HG03097 (cell line): Measurements from ENCODE around the gene HS1BP3.

Source experiments
- ATAC-seq: cut with Tn5 transposase; IDR thresholded peaks from one replicate; pipeline ENCODE4 v1.9.1; 2021; ENCODE audit not compliant: unreplicated experiment, low FRiP score

Gene HS1BP3, protein sequence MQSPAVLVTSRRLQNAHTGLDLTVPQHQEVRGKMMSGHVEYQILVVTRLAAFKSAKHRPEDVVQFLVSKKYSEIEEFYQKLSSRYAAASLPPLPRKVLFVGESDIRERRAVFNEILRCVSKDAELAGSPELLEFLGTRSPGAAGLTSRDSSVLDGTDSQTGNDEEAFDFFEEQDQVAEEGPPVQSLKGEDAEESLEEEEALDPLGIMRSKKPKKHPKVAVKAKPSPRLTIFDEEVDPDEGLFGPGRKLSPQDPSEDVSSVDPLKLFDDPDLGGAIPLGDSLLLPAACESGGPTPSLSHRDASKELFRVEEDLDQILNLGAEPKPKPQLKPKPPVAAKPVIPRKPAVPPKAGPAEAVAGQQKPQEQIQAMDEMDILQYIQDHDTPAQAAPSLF

DNA sequence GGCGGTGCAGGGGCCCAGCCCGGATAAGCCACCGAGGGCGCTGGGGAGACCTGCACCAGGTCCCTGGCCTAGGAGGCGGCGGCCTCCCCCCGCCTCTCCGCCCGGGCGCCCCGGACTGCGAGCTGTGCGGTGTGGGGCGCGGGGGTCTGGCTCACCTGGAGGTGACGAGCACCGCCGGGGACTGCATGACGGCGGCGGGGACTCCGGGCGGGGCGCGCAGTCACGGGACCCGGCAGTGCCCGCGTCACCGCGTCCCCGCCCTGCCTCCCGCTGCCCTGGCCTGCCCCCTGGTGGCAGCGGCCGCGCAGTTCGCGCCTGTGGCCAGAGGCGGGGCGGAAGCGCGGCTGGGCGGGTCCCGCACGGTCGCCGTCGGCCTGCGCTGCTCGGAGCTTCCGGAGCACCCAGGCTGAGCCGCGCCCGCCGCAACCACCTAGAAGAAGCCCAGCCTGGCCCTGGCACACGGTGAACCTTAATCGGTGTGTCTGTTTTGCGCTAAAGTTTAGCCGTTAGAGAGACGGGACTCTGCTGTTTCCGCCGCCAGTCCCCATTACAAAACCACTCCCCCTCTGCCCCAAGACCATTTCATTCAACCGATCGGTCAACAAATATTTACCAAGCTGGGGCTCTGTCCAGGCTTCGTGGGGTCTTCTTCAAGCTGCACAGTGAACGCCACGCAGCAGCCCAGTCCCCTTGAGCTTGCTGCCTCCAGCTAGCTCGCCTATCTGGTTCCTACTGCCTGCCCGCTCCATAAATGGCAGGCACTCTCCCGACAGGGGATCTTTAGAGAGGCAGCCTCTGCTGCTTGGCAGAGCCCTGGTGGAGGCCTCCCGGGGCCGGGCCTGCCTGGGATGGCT lies at the start of gene HS1BP3:
Gene HS1BP3 (minus strand): TSS at position 222 of the 854 bp plus-strand sequence. CDS start 35 bp downstream, at position 187.
- ATAC-seq, result peak; percentile 97

DNA sequence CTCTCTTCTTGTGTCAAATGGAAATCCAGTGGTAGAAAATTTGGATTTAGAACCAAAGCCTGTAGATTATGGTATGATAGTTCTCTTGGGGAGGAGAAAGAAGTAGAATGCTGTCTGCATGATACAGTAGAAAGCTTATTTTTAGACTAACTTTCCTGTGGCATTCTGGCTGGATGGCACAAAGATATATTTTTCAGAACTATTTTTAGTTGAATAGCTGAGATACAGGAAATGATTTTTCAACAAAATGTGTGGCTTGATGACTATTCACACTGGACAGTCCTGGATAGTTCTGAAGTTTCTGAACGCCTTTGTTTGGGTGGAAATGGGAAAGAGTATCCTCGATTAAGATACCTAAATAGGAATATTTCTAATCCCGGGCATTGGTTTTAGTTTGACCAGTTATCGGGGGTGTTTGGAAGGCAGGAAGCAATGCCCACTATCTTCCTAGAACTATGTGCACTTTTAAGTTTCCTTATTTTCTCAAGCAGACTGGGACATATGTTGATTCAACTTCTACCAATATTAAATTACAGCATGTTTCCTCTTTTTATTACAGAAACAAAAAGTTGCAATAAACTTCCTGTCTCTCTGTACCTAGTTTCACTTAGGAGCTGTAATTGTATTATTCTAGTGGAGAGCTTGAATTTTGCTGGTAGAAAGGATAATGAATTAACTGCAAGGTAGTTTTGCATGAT lies 48.2 kb upstream of the HS1BP3 start:
- ATAC-seq, result peak; percentile 60

DNA sequence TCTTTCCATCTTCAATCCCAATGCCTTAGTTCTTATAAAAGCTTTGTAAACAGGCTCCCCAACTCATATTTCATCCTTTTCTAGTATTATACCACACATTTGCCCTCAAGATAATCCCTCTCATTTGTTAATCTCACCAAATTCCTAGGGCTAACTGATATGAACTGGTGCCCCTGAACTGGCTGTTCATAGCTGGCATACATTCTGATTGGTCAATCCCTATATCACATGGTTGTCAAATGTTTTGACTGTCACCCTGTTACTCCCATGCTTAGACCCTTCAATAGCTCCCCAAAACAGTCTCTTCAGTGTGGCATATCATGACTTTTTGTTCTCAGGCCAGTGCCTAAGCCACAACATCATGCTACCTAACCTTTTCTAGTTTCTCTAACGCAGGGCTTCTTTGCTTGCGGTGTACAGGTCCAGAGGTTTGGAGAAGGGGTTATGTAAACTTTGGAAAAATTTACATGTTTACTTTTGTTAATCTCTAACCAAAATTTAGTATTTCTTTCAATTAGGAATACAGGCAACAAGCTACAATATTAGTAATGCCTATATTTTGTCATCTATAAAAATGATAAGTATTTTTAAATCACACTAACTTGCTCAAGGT lies 46.5 kb upstream of the HS1BP3 start:
- no peak for ATAC-seq

DNA sequence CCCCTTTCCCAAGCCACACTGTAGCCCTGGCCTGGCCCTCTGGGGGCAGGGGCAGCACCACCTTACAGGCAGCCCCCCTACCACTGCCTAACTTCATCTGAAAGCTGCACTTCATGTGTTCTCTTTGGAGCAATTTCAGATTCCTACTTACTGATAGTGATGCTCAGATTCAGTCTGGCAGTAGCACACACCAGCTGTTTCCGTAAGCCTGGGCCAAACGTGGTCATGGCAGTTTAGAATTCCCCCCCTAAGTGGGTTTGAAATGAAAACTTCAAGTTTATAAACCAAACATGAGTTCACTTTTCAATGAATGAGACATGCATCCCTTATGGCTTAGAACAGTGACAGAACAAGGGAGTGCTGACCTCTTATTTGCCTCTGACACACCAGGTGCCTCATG lies 45.5 kb upstream of the HS1BP3 start:
- no peak for ATAC-seq

DNA sequence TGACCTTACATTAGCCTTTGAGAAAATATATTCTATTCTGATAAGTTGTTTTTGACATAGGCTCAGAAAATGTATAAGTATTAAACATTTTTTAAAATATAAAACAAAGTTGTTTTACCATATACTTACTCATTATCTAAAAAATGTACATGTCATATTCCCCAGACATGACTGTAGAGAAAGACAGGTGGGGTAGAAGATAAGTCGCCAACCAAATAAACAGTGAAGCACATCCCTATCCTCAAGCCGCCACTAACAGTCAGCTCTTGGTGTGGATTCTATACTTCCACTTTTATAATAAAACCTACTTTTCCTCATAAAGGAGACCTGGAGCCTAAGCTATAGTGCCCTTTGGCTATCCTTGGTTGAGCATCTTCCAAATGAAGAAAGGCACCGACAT lies 42.4 kb upstream of the HS1BP3 start:
- no peak for ATAC-seq

DNA sequence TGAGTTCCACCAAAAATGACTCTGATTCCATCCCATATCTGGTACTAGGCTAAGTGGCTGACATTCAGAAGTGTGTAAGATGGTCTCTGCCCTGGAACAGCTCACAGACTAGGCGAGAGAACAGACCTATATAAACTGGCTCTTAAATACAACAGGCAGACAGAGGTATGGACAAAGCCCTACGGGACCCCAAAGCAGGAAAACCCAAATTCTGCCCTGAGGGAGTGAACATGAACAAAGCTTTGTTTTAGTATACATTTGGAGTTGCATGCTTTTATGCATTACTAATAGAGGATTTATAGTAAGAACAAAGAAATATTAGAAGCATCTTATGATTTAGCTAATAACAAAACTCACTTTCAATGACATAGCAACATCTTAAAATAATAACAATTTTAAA lies 41.2 kb upstream of the HS1BP3 start:
- no peak for ATAC-seq

DNA sequence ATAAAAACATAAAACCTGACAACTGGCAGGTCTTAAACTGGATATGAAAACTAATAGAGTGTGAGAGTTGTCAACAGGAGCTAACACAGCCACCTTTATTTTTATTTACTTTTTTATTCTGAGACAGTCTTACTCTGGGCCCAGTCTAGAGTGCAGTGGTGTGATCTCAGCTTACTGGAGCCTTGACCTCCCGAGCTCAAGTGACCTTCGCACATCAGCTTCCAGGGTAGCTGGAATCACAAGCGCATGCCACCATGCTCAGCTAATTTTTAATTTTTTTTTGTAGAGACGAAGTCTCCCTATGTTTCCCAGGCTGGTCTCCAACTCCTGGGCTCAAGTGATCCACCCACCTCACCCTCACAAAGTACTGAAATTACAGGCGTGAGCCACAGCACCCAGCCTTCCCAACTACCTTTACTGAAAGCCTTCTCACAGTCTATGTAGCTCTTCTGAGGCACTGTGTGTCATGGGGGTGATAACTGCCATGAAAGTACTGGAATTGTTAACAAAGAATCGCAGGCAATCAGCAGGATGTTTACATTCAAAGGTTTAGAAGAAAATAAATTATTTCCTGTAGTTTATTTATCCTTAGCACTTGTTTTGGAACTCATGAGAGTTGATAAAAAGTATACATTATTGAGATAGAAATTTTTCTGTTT lies 40.3 kb upstream of the HS1BP3 start:
- no peak for ATAC-seq

DNA sequence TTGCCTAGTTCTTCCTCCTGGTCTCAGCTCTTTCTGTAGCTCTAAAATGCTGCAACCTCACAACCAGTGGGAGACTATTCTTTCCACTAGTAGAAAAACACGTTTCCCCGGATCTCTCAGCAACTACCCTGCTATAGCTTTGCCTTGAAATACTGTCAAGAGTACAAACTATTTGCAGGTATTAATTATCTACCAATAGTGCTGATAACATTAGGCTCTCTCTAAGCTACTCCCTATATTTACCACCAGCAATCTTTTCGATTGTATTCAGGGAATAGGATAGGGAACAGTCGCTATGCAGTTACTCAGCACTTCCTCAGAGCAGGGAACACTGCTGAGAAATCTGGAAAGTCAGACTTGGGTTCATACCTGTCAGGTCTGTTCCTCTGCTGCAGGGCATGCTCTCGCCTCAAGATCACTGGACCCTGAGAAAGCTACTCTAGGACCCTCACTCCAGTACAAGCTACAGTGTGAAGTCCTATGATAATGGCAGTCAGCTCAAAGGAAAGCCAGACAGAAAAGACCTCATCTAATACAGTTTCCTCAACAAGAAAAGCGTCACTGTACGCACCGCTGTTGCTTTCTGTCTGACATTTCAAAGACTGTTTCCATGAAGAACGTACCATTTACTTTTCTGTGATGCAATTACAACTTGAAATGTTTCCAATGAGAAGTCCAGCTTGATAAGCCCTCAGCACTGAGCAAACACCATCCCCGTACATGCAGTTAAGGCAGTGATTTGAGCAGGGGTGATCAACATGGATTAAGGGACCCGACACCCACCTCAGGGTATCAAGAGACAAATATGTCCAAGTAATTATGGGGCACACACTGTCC lies 38.7 kb upstream of the HS1BP3 start:
- no peak for ATAC-seq

DNA sequence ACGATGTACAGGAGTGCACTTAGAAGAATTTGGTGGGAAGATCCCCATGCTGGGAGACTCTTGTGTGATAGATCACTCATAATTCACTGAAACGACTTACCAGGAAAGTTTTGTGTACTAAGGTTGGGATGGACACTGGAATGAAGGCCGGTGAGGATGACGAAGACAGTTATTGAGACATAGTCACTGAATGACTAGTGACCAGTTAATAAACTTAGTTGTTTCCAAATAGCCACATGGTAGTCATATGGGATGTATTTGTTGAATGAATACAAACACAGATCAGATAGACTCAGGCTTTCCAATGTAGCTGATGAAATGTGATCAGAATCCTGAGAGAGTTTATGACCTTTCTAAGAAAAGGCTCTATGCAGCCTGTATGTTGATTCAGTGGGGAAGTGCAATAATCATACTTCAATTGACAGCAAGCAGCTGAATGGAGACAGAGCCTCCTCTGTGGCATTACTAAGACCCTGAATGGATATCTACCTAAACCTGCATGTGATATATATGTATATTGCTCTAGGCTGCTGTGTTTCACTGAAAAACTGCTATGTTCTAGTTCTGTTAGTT lies 36.4 kb upstream of the HS1BP3 start:
- ATAC-seq, result no peak

DNA sequence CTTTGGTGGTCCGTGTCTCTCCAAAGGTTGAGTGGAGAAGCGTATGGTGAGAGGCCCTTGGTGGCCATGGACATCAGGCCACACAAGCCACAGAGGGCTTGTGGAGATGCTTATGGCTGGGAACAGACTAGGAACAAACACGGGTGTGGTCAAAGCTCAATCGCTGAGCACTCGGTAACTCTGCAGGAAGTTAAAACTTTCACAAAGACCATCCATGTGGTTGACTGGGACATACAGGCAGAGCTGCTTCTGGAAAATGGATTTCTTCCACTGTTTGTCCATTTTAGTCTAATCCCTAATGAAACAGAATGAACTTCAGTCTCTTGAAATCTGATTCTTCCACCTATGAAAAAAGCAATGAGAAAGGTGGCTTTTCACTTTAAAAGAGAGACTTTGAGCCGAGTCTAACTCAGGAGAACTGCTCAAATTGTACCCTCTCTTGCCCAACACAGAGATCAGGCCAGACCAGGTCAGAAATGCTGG lies 33.7 kb upstream of the HS1BP3 start:
- ATAC-seq, result no peak

DNA sequence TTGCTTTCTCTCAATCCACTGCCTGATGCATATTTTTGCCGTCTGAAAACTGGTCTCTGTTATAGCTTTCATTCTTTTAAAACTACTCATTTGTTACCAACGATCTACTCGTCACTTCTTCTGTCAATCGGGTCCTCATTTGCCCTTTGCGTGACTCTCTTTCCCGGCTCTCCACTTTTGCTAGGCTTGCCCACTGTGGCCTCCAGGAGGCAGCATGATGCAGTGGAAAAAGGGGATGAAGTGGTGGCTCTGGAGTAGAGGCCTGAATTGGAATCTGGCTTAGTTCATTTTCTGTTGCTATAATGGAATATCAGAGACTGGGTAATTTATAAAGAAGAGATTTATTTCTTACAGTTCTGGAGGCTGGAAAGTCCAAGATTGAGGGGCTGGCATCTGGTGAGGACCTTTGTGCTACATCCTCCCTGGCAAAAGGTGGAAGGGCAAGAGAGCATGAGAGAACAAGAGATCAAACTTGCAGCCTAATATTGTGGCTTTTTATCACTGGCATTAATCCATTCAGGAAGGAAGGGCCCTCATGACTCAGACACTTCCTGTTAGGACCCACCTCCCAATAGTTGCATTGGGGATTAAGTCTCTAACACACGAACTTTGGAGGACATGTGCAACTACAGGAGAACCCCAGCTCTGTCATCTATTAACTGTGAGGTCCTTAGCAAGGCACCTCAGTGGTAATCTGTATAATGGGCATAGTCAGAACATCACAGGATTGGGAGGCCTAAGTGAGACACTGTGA lies 31.4 kb upstream of the HS1BP3 start:
- no peak for ATAC-seq

DNA sequence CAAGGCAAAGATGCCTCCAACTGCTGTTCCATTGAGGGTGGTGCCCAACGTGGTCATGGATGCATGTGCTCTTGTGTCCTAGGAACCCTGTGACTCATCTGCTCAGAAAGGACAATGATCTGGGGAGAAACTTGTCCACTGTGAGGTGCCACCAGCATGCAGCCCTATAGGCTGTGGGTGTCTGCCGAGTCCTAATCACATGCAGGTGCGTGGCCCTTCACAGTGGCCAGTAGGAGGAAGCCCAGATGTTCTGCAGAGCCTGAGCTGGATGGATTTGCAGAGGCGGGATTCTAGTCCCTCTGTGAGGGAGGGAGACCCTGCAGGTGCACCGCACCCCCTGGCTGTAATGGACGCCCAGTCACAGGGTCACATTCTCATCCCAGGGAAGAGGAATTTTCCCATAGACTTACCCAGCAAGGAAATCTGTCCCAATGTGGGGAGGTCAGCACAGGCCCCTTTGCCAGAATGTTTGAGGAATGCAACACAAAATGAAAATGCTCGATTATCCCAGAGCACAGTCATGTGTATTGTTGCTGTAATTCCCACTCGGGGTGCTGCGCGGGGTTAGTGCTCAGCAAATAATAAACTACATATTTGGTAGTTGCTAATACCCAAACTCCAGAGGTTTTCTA lies 30.0 kb upstream of the HS1BP3 start:
- no peak for ATAC-seq

DNA sequence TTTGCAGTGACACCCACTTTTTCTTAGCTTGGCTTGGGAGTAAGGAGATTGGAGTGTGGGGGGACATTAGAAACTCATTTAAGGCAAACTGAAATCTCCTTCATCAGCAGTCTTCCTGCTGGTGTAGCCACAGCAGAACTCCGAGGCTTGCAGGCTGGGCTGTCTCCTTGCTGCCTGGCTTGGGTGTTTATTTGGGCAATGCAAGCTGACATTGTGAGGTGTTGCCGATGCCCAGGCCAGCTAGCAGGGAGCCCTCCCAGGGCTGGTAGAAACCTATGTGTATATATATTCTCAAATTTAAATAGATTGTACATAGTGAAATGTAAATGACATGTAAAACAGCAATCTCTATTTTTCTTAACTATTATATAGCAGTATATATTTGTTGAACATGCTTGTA lies 27.9 kb upstream of the HS1BP3 start:
- ATAC-seq, result no peak

DNA sequence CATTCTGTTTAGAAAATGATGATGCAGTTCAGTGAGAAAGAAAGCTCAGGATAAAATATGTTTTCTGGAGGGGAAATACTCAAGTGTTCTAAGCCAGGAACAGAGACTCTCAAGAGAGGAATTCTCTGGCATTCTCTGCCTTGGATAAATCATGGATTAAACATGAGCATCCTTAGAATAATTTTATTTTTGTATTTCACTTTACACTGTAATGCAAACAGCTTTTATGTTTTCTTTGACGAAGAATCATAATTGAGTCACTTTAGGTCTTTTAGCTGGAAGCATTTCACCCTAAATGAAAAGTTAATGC lies 27.1 kb upstream of the HS1BP3 start:
- ATAC-seq, result no peak

DNA sequence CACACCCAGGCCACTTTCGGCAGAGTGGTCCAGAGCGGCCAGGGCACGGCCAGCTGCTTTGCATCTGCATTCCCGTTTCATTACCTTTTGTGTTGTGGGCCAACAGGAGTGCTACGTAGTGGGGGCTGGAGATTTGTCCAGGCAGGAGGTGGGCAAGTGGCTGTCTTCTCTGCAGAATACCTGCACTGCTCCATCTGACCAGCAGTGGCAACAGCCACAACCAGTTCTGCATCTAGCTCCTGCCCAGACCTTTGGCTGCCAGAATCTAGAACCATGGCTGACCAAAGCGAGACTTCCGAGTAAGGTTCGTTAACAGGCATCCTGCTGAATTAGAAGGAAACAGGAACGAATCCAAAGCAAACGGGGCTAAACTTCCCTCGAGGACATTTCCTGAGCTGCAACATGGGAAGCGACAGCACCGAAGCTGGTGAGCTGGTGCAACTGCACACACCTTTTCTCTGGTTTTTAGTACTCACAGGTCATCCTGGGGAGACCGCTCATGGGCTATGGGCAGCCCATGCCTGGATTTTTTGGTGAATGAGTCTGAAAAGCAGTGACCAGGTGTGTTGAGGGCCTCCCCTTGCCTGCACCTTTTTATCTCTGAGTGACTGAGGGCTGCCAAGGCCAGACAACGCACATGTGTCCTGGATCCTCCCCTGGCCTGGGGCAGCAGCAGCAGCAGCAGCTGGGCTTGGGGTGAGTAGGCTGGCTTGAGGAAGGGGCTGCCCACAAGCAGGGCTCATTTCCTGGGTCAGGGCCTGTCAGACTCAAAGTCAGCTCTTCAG lies 26.6 kb upstream of the HS1BP3 start:
- ATAC-seq, result no peak

DNA sequence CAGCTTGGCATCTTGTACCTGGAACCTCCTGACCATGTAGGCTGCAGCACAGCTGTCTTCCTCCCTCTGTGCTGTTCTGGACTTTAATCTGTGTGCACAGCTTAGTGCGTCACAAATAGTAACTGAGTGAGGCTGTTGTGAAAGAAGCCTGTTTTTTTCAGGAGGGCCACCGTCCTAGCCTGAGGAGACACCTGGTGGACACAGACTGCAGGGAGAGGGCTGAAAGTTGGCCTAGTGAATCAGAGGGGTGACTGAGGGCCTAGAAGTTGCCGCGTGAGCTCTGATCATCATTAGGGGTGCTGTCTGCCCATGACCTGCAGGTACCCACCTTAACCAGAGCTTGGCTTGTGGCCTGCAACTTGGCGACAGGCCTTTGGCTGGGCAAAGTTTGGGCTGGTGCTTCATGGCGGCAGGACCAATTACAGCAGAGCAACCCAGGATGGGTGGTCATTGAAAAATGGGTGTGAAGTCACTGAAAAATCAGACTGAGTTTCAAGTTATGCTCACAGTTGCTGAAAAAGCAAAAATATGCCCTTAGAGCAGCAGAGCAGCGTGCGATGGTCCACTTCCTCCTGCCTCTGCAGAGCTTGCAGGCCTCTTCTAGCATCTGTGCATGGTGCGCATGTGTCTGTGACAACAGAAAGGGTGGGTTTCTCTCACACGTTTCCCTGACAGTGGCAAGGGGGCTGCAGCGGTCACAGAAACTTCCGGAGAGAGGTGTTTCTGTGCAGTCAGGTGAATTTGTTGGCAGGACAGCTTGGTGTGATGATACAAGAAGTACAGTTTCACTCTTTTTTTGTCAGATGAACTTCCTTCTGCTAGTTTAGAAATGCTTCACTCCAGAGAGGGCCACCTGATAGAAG lies 25.7 kb upstream of the HS1BP3 start:
- ATAC-seq, result no peak
